ENCODE results near the gene THBS2. TPM values are rescaled to one million over a fixed set of nuclear protein-coding genes. Genes with fewer than 3 reads are reported as not detected.
A peak's percentile ranks its signal among the peaks of the same experiment; 100 is the strongest.
"Not testable (repeated sequence)": the region's sequence is repeated elsewhere in the genome, so short reads cannot be mapped to it uniquely, and the experiment has no call there.

THBS2 gene
- total RNA-seq, 2 experiments from 2014 or later, result not detected

- Mint-ChIP-seq H3K27me3 (no peaks in the 10 kb centered on the region), H3K27ac (no peak overlapping the region), H3K36me3 (peaks cover 13% of the 10 kb centered on the region), H3K4me3 (no peak overlapping the region), H3K9me3 (peaks cover 16% of the 10 kb centered on the region), H3K4me1 (no peaks in the 10 kb centered on the region)
- DNase-seq, result no peak
These were observed 48.2 kb downstream of the THBS2 start for GRCh38 chr6:169205176-169206160.

- Mint-ChIP-seq H3K36me3 (peaks cover 11% of the 10 kb centered on the region), H3K27me3 (no peaks in the 10 kb centered on the region), H3K4me1 (no peaks in the 10 kb centered on the region), H3K9me3 (peaks cover 16% of the 10 kb centered on the region), H3K4me3 (no peak overlapping the region), H3K27ac (no peak overlapping the region)
- no peak for DNase-seq
These were observed 49.5 kb downstream of the THBS2 start for GRCh38 chr6:169204167-169204566.

GRCh38 chr6:169201985-169202384 is 51.7 kb downstream of the THBS2 start:
- H3K4me3 Mint-ChIP-seq, result no peak overlapping the region
- peaks cover 7% of the 10 kb centered on the region for H3K9me3 Mint-ChIP-seq

GRCh38 chr6:169200893-169201514 is 52.6 kb downstream of the THBS2 start:
- no peak for DNase-seq
- H3K4me1 Mint-ChIP-seq, result no peaks in the 10 kb centered on the region
- no peak overlapping the region for H3K27ac Mint-ChIP-seq
- H3K9me3 Mint-ChIP-seq, result no peaks in the 10 kb centered on the region
- H3K4me3 Mint-ChIP-seq, result no peak overlapping the region
- H3K36me3 Mint-ChIP-seq, result no peaks in the 10 kb centered on the region
- H3K27me3 Mint-ChIP-seq, result no peaks in the 10 kb centered on the region

More at GRCh38 chr6:169201985-169202384, 51.7 kb downstream of the THBS2 start:
- no peak overlapping the region for H3K27ac Mint-ChIP-seq
- peaks cover 4% of the 10 kb centered on the region for H3K36me3 Mint-ChIP-seq
- H3K27me3 Mint-ChIP-seq, result no peaks in the 10 kb centered on the region
- no peak for DNase-seq
- H3K4me1 Mint-ChIP-seq, result no peaks in the 10 kb centered on the region

- H3K36me3 Mint-ChIP-seq, result no peaks in the 10 kb centered on the region
- no peak overlapping the region for H3K27ac Mint-ChIP-seq
- H3K27me3 Mint-ChIP-seq, result no peaks in the 10 kb centered on the region
These were observed 53.9 kb downstream of the THBS2 start for GRCh38 chr6:169199625-169200335.

GRCh38 chr6:169198885-169199284 is 54.8 kb downstream of the THBS2 start:
- Mint-ChIP-seq H3K27me3 (no peaks in the 10 kb centered on the region), H3K4me3 (no peak overlapping the region)

More at GRCh38 chr6:169199625-169200335, 53.9 kb downstream of the THBS2 start:
- no peaks in the 10 kb centered on the region for H3K9me3 Mint-ChIP-seq
- no peak for DNase-seq
- no peak overlapping the region for H3K4me3 Mint-ChIP-seq
- H3K4me1 Mint-ChIP-seq, result no peaks in the 10 kb centered on the region

GRCh38 chr6:169197929-169198328 is 55.7 kb downstream of the THBS2 start:
- H3K4me1 Mint-ChIP-seq, H3K27me3 Mint-ChIP-seq, H3K36me3 Mint-ChIP-seq, H3K4me3 Mint-ChIP-seq, H3K27ac Mint-ChIP-seq, DNase-seq, H3K9me3 Mint-ChIP-seq: not testable (repeated sequence)

More at GRCh38 chr6:169198885-169199284, 54.8 kb downstream of the THBS2 start:
- Mint-ChIP-seq H3K9me3 (no peaks in the 10 kb centered on the region), H3K36me3 (no peaks in the 10 kb centered on the region), H3K27ac (no peak overlapping the region), H3K4me1 (no peaks in the 10 kb centered on the region)
- DNase-seq, result no peak

- DNase-seq, H3K4me1 Mint-ChIP-seq, H3K36me3 Mint-ChIP-seq, H3K27ac Mint-ChIP-seq, H3K4me3 Mint-ChIP-seq, H3K9me3 Mint-ChIP-seq: not testable (repeated sequence)
- peaks cover 12% of the 10 kb centered on the region for H3K27me3 Mint-ChIP-seq
These were observed 57.4 kb downstream of the THBS2 start for GRCh38 chr6:169196279-169196678.

GRCh38 chr6:169194737-169195136 is 58.9 kb downstream of the THBS2 start:
- Mint-ChIP-seq H3K9me3 (no peaks in the 10 kb centered on the region), H3K4me3 (no peak overlapping the region), H3K27ac (no peak overlapping the region), H3K4me1 (no peaks in the 10 kb centered on the region), H3K36me3 (no peaks in the 10 kb centered on the region), H3K27me3 (peaks cover 12% of the 10 kb centered on the region)
- DNase-seq, result no peak

- Mint-ChIP-seq H3K36me3 (no peaks in the 10 kb centered on the region), H3K27ac (no peak overlapping the region), H3K27me3 (peaks cover 12% of the 10 kb centered on the region), H3K4me3 (no peak overlapping the region), H3K9me3 (no peaks in the 10 kb centered on the region), H3K4me1 (peaks cover 5% of the 10 kb centered on the region)
- no peak for DNase-seq
These were observed 62.7 kb downstream of the THBS2 start for GRCh38 chr6:169190970-169191369.

- no peak overlapping the region for H3K27ac Mint-ChIP-seq
- DNase-seq, result no peak
- H3K4me1 Mint-ChIP-seq, result peaks cover 5% of the 10 kb centered on the region
- H3K27me3 Mint-ChIP-seq, result peaks cover 12% of the 10 kb centered on the region
- no peaks in the 10 kb centered on the region for H3K9me3 Mint-ChIP-seq
- H3K4me3 Mint-ChIP-seq, result no peak overlapping the region
- H3K36me3 Mint-ChIP-seq, result no peaks in the 10 kb centered on the region
These were observed 63.5 kb downstream of the THBS2 start for GRCh38 chr6:169190144-169190584.

- Mint-ChIP-seq H3K27me3 (peaks cover 12% of the 10 kb centered on the region), H3K27ac (no peak overlapping the region), H3K4me3 (no peak overlapping the region), H3K36me3 (no peaks in the 10 kb centered on the region), H3K9me3 (no peaks in the 10 kb centered on the region), H3K4me1 (peaks cover 5% of the 10 kb centered on the region)
- no peak for DNase-seq
These were observed 64.0 kb downstream of the THBS2 start for GRCh38 chr6:169189686-169190085.

- Mint-ChIP-seq H3K9me3 (no peaks in the 10 kb centered on the region), H3K4me3 (no peak overlapping the region), H3K27me3 (peaks cover 12% of the 10 kb centered on the region), H3K4me1 (peaks cover 5% of the 10 kb centered on the region), H3K27ac (no peak overlapping the region), H3K36me3 (no peaks in the 10 kb centered on the region)
- no peak for DNase-seq
These were observed 64.5 kb downstream of the THBS2 start for GRCh38 chr6:169189182-169189581.

- no peaks in the 10 kb centered on the region for H3K9me3 Mint-ChIP-seq
- H3K27me3 Mint-ChIP-seq, result peaks cover 9% of the 10 kb centered on the region
- H3K4me3 Mint-ChIP-seq, result no peak overlapping the region
- peak; percentile 13 for DNase-seq
- H3K27ac Mint-ChIP-seq, result peak overlapping the region; percentile 38
- H3K4me1 Mint-ChIP-seq, result peaks cover 5% of the 10 kb centered on the region
- no peaks in the 10 kb centered on the region for H3K36me3 Mint-ChIP-seq
These were observed 65.2 kb downstream of the THBS2 start for GRCh38 chr6:169188475-169188874.

GRCh38 chr6:169188051-169188470 is 65.6 kb downstream of the THBS2 start:
- Mint-ChIP-seq H3K9me3 (no peaks in the 10 kb centered on the region), H3K4me3 (no peak overlapping the region), H3K36me3 (no peaks in the 10 kb centered on the region), H3K27me3 (peaks cover 6% of the 10 kb centered on the region), H3K4me1 (peaks cover 5% of the 10 kb centered on the region), H3K27ac (peak overlapping the region; percentile 38)
- no peak for DNase-seq

All from activated naive CD8-positive, alpha-beta T cell treated with anti-CD3 and anti-CD28 coated beads for 36 hours (primary cell).